ENCODE data around the gene DPP10.

DPP10 gene

DNA sequence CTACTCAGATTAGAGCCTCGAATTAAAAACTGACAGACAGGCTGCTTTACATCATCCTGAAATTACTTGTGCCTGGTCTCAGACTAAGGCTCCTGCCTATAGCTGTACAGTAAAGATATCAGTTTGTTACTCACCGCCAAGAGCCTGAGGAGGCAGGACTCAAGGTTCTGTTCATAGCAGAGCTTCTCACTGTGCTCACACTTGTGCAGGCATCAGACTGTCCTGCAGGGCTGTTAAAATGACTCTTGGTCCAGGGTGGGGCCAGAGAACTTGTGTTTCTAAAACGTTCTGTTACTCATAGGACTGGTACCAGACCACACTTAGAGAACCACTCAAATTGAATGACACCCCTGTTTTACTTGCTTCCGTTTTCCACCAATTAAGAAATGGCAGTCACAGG lies 310.0 kb downstream of the DPP10 start:
- no peak for DNase-seq (ENCODE audit: low read depth)
- TF ChIP-seq, protein P1, sequence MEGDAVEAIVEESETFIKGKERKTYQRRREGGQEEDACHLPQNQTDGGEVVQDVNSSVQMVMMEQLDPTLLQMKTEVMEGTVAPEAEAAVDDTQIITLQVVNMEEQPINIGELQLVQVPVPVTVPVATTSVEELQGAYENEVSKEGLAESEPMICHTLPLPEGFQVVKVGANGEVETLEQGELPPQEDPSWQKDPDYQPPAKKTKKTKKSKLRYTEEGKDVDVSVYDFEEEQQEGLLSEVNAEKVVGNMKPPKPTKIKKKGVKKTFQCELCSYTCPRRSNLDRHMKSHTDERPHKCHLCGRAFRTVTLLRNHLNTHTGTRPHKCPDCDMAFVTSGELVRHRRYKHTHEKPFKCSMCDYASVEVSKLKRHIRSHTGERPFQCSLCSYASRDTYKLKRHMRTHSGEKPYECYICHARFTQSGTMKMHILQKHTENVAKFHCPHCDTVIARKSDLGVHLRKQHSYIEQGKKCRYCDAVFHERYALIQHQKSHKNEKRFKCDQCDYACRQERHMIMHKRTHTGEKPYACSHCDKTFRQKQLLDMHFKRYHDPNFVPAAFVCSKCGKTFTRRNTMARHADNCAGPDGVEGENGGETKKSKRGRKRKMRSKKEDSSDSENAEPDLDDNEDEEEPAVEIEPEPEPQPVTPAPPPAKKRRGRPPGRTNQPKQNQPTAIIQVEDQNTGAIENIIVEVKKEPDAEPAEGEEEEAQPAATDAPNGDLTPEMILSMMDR (IDR thresholded peaks at IDR 0.05; ENCODE audit: control insufficient read depth, extremely low read depth, insufficient read depth) = no peak

DNA sequence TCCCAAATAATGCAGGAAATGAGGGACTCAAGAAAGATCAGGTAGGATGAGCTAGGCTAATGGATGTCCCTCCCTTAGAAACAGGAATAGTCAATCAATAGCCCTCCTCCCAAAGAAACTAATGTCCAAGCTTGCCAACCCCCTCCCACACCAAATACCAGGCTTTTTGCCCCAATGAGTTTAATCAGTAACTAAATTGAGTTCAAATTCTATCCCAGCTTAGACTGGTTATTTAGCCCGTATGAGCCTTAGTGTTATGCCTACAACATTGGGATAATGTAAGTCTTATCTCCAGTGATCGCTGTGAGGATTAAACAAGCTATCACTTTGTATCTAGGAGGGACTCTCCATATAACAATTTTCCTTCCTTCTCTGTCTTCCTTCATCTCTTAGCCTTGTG lies 310.7 kb downstream of the DPP10 start:
- TF ChIP-seq, protein P1 (IDR thresholded peaks at IDR 0.05; ENCODE audit: control insufficient read depth, extremely low read depth, insufficient read depth) = no peak
- H3K4me3 ChIP-seq (ENCODE audit: low read depth, low read length) = no peak overlapping the region

More for the DNA sequence above, 310.0 kb downstream of the DPP10 start:
- no peak overlapping the region for H3K4me3 ChIP-seq (ENCODE audit: low read depth, low read length)

DNA sequence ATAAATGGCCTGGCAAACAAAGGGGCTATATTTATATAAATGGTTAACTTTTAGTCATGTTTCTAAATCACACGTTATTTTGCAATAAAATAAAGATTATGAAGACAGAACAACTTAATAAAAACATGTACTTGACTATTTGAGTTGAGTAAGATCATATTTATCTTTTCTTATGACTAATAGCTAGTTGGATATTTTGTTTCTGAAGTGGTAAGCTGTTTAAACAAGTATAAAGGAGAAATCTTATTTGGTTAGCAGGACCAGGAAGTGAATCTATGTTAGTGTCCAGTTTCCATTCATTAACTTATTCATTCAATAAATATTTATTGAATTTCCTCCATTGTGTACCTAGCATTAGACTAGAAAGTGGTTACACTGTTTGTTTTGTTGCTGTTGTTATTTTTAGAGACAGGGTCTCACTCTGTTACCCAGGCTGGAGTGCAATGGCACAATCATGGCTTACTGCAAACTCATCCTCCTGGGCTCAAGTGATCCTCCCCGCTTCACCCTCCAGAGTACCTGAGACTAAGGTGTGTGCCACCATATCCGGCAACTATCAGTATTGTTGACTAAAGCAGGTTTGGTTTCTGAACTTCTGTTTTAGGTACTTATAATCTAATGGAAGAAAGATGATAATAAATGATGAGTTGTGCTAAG lies 312.6 kb downstream of the DPP10 start:
- TF ChIP-seq, protein P1 (IDR thresholded peaks at IDR 0.05; ENCODE audit: control insufficient read depth, extremely low read depth, insufficient read depth) = no peak
- H3K4me3 ChIP-seq (ENCODE audit: low read depth, low read length) = no peak overlapping the region
- peak; percentile 84 for DNase-seq (ENCODE audit: low read depth)

More for the DNA sequence above, 310.7 kb downstream of the DPP10 start:
- DNase-seq (ENCODE audit: low read depth) = no peak

DNA sequence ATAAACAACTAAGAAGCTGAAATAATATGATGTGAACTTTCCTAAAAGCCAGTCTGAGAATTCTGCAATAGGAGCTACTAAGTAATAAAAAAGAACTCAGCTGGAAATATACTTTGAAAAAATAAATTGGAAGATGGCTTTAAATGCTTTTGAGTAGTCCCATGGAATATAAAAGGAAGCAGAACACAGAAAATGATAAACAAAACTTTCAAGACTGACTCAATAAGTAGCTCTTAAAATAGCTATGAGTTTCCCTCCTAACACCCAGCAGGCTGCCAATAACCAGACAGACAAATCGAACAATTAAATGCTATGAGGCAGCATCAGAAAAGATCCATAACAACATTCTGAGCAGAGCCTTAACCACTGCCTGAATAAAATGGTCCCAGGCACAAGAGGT lies 319.9 kb downstream of the DPP10 start:
- H3K4me3 ChIP-seq (ENCODE audit: low read depth, low read length) = no peak overlapping the region
- TF ChIP-seq, protein P1 (IDR thresholded peaks at IDR 0.05; ENCODE audit: control insufficient read depth, extremely low read depth, insufficient read depth) = no peak
- DNase-seq (ENCODE audit: low read depth) = no peak

DNA sequence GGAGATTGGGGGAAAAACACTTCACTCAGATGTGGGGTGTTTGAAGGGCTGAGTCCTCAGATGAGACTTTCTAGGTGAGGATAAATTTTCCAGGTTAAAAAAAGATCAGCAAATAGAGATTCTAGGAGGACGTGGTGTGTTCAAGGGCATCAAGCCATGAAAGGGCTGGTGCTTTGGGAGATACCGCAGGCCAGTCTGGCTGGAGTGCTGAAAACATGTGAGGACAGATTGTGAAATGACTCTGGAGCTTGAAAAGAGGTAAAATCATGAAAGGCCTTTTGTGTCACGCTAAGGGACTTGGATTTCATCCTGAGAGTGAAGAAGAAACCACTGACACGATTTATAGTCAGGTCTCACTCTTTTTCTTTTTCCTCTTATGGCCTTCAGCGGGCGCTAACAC lies 320.5 kb downstream of the DPP10 start:
- TF ChIP-seq, protein P1 (IDR thresholded peaks at IDR 0.05; ENCODE audit: control insufficient read depth, extremely low read depth, insufficient read depth) = no peak
- no peak overlapping the region for H3K4me3 ChIP-seq (ENCODE audit: low read depth, low read length)
- DNase-seq (ENCODE audit: low read depth) = no peak

DNA sequence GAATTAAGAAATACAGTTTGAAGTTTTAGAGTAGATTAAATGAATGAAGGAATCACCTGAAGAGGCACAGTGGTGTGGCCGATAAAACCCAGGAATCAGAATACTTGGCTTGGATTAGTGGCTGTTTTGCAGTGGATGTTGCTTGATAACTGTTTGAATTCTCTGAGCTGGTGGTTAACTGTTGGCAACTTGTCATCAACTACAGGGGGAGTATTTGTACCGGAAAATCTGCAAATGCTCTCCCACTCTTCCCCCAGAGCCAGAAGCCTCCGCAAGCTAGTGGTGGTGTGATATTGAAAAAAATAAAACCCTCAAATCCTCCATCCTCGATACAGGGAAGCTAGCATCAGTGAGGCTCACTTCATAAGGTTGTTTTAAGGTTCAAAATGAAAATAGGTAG lies 326.7 kb downstream of the DPP10 start:
- TF ChIP-seq, protein P1 (IDR thresholded peaks at IDR 0.05; ENCODE audit: control insufficient read depth, extremely low read depth, insufficient read depth) = no peak
- H3K4me3 ChIP-seq (ENCODE audit: low read depth, low read length) = no peak overlapping the region
- DNase-seq (ENCODE audit: low read depth) = no peak

DNA sequence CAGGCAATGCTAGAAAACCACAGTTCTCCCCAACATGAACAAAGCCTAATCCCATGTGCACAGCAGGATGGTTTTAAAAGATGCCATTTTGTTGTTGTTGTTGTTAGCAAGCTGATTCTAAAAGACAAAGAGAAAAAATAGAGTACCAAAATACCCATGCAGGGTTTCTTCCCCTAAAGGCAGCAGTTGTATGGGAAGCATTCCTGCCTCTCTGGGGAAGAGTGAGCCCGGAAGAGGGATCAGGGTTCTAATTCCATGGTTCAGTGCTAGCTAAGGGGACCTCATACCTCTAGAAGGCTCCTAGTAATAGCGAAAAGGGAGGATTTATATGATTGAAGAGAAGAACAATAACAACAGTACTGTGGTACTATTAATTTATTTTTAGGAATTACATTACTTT lies 327.6 kb downstream of the DPP10 start:
- no peak overlapping the region for H3K4me3 ChIP-seq (ENCODE audit: low read depth, low read length)
- TF ChIP-seq, protein P1 (IDR thresholded peaks at IDR 0.05; ENCODE audit: control insufficient read depth, extremely low read depth, insufficient read depth) = no peak
- no peak for DNase-seq (ENCODE audit: low read depth)
